ENCODE measurements around the gene COX4I2. TPM values are rescaled to one million over a fixed set of nuclear protein-coding genes. Genes with fewer than 3 reads are reported as not detected.
A peak's percentile ranks its signal among the peaks of the same experiment; 100 is the strongest.

Gene COX4I2
- total RNA-seq, 1 experiment from 2014 or later: not detected

GRCh38 chr20:31680286-31681127, 42.8 kb downstream of the COX4I2 start:
- no peak overlapping the region for H2AFZ ChIP-seq (ENCODE audit: low read length)
- POLR2A ChIA-PET (ENCODE audit: unreplicated experiment): interaction anchor here (0.6 to 1.5 kb wide), 2 partner anchors 36 to 39 kb away, joined by 4 to 8 read pairs; no protein-coding TSS in a partner anchor
- BruUV-seq (replicated peaks): no TSS peak
- H3K9ac ChIP-seq (ENCODE audit: low read length): no peak overlapping the region
- H3K4me2 ChIP-seq (ENCODE audit: low read length): no peak overlapping the region
- H3K9me3 ChIP-seq (ENCODE audit: low read length): no peaks in the 10 kb centered on the region
- peaks cover 14% of the 10 kb centered on the region for H3K4me1 ChIP-seq (ENCODE audit: insufficient read depth, low read length)
- intact Hi-C loops (cut with micrococcal nuclease): loop anchor here (2.0 kb wide), 1 partner anchor 32 kb away; no protein-coding TSS in a partner anchor
- peaks cover 3% of the 10 kb centered on the region for H3F3A ChIP-seq (ENCODE audit: low read length, unreplicated experiment)
- peaks cover 81% of the 10 kb centered on the region for H3K36me3 ChIP-seq (ENCODE audit: low read depth, low read length)
- peaks cover 97% of the 10 kb centered on the region for H3K79me2 ChIP-seq (ENCODE audit: low read length)
- H3K27me3 ChIP-seq (ENCODE audit: low read length): no peaks in the 10 kb centered on the region
- ATAC-seq: no peak
- H3K4me3 ChIP-seq (ENCODE audit: low read length): no peak overlapping the region
- no peak for TF ChIP-seq CTCF (conservative IDR thresholded peaks at IDR 0.05; ENCODE audit: low read depth, low read length)
- no peak for TF ChIP-seq EZH2 (IDR thresholded peaks at IDR 0.05; ENCODE audit: low read length, unreplicated experiment)
- TF ChIP-seq EZH2phosphoT487 (IDR thresholded peaks at IDR 0.05; ENCODE audit: borderline replicate concordance, low read length): no peak
- no peaks in the 10 kb centered on the region for H3K9me2 ChIP-seq (replicated peaks; ENCODE audit: low read length)
- CTCF ChIA-PET: interaction anchor here (0.6 kb wide), 1 partner anchor 47 kb away, joined by 3 read pairs; no protein-coding TSS in a partner anchor
- H3K27ac ChIP-seq (ENCODE audit: low read length): no peak overlapping the region
- peak; percentile 1 for DNase-seq
- H4K20me1 ChIP-seq (ENCODE audit: low read length): peaks cover 19% of the 10 kb centered on the region

GRCh38 chr20:31681128-31681727, 43.5 kb downstream of the COX4I2 start:
- POLR2A ChIA-PET (ENCODE audit: unreplicated experiment): no interaction called here
- Histone ChIP-seq H3K9ac (ENCODE audit: low read length) (no peak overlapping the region), H3K4me2 (ENCODE audit: low read length) (no peak overlapping the region), H3K4me3 (ENCODE audit: low read length) (no peak overlapping the region), H3K27ac (ENCODE audit: low read length) (no peak overlapping the region), H2AFZ (ENCODE audit: low read length) (no peak overlapping the region), H3K4me1 (ENCODE audit: insufficient read depth, low read length) (peaks cover 7% of the 10 kb centered on the region), H3K27me3 (ENCODE audit: low read length) (no peaks in the 10 kb centered on the region), H3K9me3 (ENCODE audit: low read length) (no peaks in the 10 kb centered on the region), H4K20me1 (ENCODE audit: low read length) (peaks cover 26% of the 10 kb centered on the region), H3K36me3 (ENCODE audit: low read depth, low read length) (peaks cover 84% of the 10 kb centered on the region), H3K9me2 (replicated peaks; ENCODE audit: low read length) (no peaks in the 10 kb centered on the region), H3F3A (ENCODE audit: low read length, unreplicated experiment) (peaks cover 5% of the 10 kb centered on the region), H3K79me2 (ENCODE audit: low read length) (peaks cover 97% of the 10 kb centered on the region)
- CTCF ChIA-PET: no interaction called here
- BruUV-seq (replicated peaks): no TSS peak
- intact Hi-C loops (cut with micrococcal nuclease): loop anchor here (2.0 kb wide), 1 partner anchor 32 kb away; no protein-coding TSS in a partner anchor
- ATAC-seq (no peak), DNase-seq (no peak)
- TF ChIP-seq EZH2phosphoT487 (IDR thresholded peaks at IDR 0.05; ENCODE audit: borderline replicate concordance, low read length) (no peak), EZH2 (IDR thresholded peaks at IDR 0.05; ENCODE audit: low read length, unreplicated experiment) (no peak), CTCF (conservative IDR thresholded peaks at IDR 0.05; ENCODE audit: low read depth, low read length) (no peak)

All from PC-3 (cell line).